ENCODE results near the gene ESR1. TPM values are rescaled to one million over a fixed set of nuclear protein-coding genes. Genes with fewer than 3 reads are reported as not detected.
A peak's percentile ranks its signal among the peaks of the same experiment; 100 is the strongest.

The ESR1 gene
- 1.9 TPM for total RNA-seq

GRCh38 chr6:151807513-151808370 lies at the start of gene ESR1:
Gene ESR1, plus strand, starts transcription at chr6:151807682. Its CDS starts 231 bp downstream, at chr6:151807913.
- DNase-seq (ENCODE audit: low spot score), result no peak

DNA sequence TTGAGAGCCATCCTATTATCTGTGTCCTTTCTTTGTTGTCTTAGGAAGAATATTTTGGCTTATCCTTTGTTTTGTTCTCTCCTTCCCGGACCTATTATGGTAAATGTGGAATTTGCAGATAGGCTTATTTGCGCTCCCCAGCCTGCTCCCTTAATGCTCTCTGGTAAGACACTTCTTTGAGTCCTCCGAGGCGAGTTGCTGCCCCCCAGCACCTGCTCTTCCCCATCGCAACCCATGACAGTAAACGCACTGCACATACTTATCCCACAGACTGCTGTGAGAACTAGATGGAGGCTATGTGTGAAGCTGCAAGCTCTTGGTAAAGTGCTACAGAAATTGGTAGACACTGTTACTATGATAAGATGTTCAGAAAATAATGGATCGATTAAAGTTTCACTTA lies 47.0 kb upstream of the ESR1 start:
- DNase-seq (ENCODE audit: low spot score), result no peak

DNA sequence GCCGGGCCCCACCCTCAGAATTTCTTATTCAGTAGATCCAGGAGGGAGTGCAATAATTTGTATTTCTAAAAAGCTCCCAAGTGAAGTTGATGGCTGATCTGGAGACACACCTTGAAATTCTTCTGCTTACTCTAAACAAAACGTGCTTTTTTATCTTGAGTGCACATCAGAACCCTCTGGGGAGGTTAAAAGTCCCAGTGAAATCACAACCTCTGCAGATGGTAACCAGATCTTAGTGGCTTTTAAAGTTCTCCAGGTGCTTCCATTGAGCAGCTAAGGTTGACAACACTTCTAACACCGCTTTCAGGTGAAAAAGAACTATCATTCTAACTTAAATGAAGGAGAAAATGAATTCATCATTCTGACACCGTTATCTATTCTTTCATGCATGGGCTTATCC lies 45.6 kb upstream of the ESR1 start:
- DNase-seq (ENCODE audit: low spot score), result no peak

GRCh38 chr6:151762817-151763216 lies 44.7 kb upstream of the ESR1 start:
- no peak for DNase-seq (ENCODE audit: low spot score)

DNA sequence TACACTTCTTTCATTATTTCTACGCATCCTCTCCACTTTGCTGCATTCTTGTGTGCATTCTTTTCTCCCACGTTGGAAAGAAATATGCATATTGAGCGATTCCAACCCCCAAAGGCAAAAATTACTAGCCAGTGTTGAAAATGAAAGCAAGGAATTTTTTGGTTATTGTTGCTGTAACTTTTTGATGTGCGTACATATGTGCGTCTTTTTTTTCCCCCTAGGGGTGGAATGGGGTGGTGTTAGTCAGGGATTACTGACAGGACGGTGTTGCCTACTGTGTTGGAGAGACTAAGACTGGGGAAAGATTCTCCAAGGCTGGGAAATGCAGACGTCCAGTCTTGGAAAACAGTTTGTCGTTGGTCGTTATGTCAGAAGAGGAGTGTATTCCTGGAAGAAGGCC lies 44.2 kb upstream of the ESR1 start:
- no peak for DNase-seq (ENCODE audit: low spot score)

DNA sequence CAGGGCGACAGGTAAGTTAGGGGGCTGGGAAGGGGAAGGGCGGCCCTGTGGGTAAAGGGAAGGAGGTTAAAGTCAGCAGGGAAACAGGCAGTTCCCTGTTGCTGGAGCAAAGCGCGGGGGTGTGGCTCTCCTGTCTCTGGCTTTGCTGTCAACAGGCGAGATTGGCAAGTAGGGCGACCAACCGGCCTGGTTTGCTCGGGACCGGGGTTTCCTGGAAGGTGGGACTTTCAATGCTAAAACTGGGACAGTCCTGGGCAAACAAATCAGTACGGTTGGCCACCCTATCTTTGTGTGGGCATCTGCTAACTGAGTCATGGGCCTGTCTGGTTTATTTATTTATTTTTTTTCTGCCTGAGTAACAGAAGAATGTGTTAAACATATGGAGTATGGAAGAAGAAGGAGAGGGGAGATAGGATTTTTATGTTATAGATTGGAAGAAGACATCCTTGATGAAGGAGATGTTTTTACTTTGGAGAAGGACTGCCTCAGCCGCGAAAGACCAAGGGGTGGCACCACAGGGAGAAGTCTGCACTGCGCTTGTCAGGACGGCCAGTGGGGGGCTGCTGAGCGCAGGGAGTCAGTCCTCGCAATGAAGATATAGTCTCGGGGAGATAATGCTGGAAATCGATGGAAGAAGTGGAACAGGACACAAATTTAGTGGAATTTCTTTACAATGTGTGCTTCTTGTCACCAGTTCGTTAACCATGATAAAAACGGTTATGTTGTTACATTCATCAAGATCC lies 43.4 kb upstream of the ESR1 start:
- DNase-seq (ENCODE audit: low spot score), result peak; percentile 89

DNA sequence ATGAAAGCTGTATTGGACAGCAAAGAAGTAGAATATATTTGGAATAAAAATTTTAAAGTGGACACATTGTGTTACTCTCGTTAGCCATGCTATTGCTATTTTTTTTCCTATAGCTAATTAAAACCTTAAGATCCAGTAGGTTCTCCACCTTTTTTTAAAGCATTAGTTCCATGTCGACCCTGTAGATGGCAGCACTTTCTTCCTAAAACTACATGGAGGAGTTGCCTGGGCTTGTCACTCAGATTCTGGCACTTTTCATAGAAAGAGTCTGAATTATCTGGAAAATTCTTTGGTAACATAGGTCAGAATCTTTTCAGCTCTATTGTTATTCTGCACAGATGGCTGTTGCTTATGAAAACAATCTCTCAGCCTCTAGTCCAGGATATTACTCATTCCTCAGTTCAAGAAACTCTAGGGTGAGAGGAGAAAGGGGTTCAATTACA lies 42.0 kb upstream of the ESR1 start:
- peak; percentile 58 for DNase-seq (ENCODE audit: low spot score)

GRCh38 chr6:151772446-151772845 lies 35.0 kb upstream of the ESR1 start:
- no peak for DNase-seq (ENCODE audit: low spot score)

GRCh38 chr6:151773382-151773781 lies 34.1 kb upstream of the ESR1 start:
- no peak for DNase-seq (ENCODE audit: low spot score)

DNA sequence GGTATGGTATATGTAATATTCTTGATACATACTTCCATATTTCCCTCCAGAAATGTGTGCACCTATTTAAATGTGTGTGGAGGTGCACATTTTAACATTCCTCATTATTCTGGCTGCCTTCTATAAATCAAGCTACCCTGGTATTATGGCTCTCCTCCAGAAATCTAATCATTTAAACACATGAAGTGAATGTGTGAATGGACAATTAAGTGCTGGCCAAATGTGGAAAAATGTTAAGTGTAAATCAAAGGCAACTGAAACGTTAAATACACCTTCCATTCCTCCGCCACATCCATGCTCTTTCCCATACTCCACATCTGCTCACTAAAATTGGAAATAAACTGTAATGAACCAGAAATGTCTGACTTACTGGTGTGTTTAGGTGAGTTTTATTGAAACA lies 24.9 kb upstream of the ESR1 start:
- no peak for DNase-seq (ENCODE audit: low spot score)

- no peak for DNase-seq (ENCODE audit: low spot score)
Observed at GRCh38 chr6:151783692-151784091, 23.8 kb upstream of the ESR1 start.

- DNase-seq (ENCODE audit: low spot score), result no peak
Observed at GRCh38 chr6:151784441-151785214, 22.9 kb upstream of the ESR1 start.

DNA sequence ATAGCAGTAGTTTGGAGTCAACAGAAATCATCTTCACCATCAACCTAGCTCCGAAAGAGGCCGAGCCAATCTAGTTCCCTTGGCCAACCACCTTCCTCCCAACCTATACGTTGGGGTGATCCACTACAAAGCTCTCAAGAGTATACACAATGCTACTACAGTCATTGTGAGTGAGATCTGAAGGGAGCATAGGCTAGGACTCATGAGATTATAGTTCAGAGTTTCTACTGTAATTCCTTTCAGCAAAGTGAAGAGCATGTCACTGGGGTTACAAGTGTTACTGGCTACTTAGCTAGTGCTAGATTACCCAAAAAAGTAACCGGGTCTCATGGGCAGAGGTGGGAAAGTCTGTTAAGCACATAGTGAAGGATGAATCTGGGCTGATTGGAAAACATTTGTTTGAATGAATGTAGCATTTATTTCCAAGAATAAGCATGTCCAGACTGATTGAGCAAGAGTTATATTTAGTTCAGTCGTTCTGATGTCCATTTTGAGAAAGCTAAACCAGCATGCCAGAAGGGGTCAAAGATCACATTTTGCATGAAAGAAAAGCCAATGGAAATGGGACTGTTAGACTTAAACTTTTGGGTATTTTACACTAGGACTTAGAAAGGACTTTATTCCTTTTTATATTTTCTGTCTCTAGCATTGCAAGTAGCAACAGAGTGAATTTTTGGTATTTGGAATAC lies 10.5 kb upstream of the ESR1 start:
- no peak for DNase-seq (ENCODE audit: low spot score)

DNA sequence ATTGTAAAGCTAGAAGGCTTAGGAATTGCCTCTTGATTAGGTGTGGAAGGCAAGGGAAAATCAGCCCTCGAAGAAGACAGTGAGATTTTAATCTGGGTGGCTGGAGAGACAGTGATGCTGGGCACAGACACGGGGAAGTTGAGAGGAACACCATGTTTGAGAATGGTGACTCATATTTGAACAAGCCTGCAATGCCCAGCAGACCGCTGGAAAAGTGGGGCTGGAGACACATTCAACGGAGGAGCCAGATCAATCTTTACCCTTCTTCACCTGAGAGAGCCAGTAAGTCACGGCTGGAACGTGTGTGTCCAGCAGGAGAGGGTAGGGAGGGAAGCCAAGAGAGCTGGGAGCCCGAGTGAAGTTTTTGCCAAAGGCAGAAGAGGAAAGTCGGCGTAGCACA lies 3.7 kb upstream of the ESR1 start:
- DNase-seq (ENCODE audit: low spot score), result no peak

GRCh38 chr6:151804585-151805285 lies 2.7 kb upstream of the ESR1 start:
- DNase-seq (ENCODE audit: low spot score), result no peak

DNA sequence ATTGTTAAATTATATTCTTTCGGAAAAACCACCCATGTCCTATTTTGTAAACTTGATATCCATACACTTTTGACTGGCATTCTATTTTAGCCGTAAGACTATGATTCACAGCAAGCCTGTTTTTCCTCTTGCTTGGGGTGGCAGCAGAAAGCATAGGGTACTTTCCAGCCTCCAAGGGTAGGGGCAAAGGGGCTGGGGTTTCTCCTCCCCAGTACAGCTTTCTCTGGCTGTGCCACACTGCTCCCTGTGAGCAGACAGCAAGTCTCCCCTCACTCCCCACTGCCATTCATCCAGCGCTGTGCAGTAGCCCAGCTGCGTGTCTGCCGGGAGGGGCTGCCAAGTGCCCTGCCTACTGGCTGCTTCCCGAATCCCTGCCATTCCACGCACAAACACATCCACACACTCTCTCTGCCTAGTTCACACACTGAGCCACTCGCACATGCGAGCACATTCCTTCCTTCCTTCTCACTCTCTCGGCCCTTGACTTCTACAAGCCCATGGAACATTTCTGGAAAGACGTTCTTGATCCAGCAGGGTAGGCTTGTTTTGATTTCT lies 2.1 kb upstream of the ESR1 start:
- DNase-seq (ENCODE audit: low spot score), result no peak

- DNase-seq (ENCODE audit: low spot score), result no peak
Observed at GRCh38 chr6:151806757-151807512, 547 bp upstream of the ESR1 start.

DNA sequence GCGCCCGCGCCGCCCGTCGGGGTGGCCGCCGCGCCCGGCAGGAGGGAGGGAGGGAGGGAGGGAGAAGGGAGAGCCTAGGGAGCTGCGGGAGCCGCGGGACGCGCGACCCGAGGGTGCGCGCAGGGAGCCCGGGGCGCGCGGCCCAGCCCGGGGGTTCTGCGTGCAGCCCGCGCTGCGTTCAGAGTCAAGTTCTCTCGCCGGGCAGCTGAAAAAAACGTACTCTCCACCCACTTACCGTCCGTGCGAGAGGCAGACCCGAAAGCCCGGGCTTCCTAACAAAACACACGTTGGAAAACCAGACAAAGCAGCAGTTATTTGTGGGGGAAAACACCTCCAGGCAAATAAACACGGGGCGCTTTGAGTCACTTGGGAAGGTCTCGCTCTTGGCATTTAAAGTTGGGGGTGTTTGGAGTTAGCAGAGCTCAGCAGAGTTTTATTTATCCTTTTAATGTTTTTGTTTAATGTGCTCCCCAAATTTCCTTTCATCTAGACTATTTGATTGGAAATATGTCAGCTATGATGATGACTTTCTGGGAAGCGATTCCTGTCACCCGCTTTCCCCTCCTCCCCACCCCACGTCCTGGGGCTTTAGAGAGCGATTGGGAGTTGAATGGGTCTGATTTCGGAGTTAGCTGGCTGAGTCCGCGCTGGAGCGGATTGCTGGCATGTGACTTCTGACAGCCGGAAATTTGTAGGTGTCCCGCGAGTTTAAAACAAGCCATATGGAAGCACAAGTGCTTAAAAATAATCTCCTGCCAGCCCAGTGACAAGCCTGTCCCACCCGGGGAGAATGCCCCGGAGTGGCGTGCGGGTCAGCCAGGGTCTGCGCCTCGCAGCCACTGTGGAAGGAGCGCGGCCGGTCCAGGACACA lies 1.1 kb downstream of the ESR1 start:
- DNase-seq (ENCODE audit: low spot score), result no peak

DNA sequence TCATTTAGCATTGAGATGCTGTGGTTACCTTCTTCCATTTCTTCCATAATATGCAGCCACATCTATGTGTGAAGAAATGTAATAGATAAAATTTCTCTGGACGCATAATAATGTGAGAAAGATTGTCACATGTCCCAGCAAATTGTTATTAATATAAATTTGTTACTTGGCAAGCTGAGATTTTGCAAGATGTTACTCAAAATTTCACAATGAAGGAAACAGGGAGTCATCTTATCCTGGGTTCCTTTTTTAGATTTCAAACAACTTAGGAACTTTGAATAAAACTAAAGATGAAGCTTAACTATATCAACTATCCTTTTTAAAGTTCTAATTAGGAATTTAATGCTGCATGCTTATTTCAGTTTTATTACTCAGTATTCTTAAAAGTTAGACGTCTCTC lies 3.6 kb downstream of the ESR1 start:
- DNase-seq (ENCODE audit: low spot score), result no peak

Measured in mucosa of gallbladder (tissue), 1 donor.